Endothelial cell (in vitro differentiated cells): Measurements from ENCODE around the gene TSC2. TPM values are rescaled to one million over a fixed set of nuclear protein-coding genes. Genes with fewer than 3 reads are reported as not detected.

Source experiments
- DNase-seq: peaks from one replicate; pipeline ENCODE4 v3.0.0; 2021; ENCODE audit warnings: low spot score
- H3K27ac Mint-ChIP-seq: one replicate; pipeline ENCODE4 v1.8.0; 2021; ENCODE audit warnings: mixed read lengths, inconsistent platforms; ENCODE audit not compliant: unreplicated experiment
- H3K27me3 Mint-ChIP-seq: one replicate; pipeline ENCODE4 v1.8.0; 2021; ENCODE audit warnings: mild to moderate bottlenecking, moderate library complexity, mixed read lengths, inconsistent platforms; ENCODE audit not compliant: unreplicated experiment
- H3K36me3 Mint-ChIP-seq: one replicate; pipeline ENCODE4 v1.8.0; 2021; ENCODE audit warnings: mild to moderate bottlenecking, low read depth, mixed read lengths, inconsistent platforms; ENCODE audit not compliant: unreplicated experiment
- H3K4me1 Mint-ChIP-seq: one replicate; pipeline ENCODE4 v1.8.0; 2021; ENCODE audit warnings: mild to moderate bottlenecking, mixed read lengths, inconsistent platforms; ENCODE audit not compliant: unreplicated experiment
- H3K4me3 Mint-ChIP-seq: one replicate; pipeline ENCODE4 v1.8.0; 2021; ENCODE audit warnings: mild to moderate bottlenecking, mixed read lengths, inconsistent platforms; ENCODE audit not compliant: unreplicated experiment
- H3K9me3 Mint-ChIP-seq: one replicate; pipeline ENCODE4 v1.8.0; 2021; ENCODE audit warnings: mixed read lengths, inconsistent platforms; ENCODE audit not compliant: unreplicated experiment
- total RNA-seq: library from RNA; stranded (reverse); fragmentation: NEBNext Ultra II Directional; extraction: Animal tissue kit (Norgen Biotek cat#: 25700); gene quantifications from one replicate; pipeline ENCODE4 v1.2.1, GENCODE V29; 2021; ENCODE audit not compliant: unreplicated experiment
- TF ChIP-seq, protein P1 (sequence below): fragments of 200-600 bp; sonication (generic); IDR thresholded peaks from one replicate; pipeline ENCODE4 v1.5.0; 2021; ENCODE audit warnings: antibody characterized with exemption; ENCODE audit not compliant: unreplicated experiment

Gene TSC2
- total RNA-seq, 1 donor from 2014 or later = 180 TPM

DNA sequence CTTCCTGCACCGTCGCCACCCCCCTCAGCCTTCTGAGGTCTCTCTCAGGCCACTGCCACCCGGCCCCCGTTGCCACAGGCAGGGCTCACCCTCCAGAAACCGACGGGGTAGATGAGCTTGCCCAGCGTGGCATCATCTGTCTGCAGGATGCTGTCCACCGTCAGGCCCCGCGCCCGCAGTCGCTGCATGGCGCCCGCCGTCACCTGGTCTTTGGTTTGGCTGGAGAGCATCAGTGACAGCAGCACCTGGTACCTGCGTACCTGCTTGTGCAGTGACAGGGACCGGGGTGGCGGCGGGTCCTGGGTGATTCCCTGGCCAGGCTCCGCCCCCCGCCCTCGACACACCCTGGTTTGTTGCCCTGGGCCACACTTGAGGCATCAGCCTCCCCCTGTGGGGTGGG, 3.2 kb upstream of the TSC2 start:
- Mint-ChIP-seq H3K4me1 (peaks cover 14% of the 10 kb centered on the region), H3K36me3 (peaks cover 3% of the 10 kb centered on the region), H3K9me3 (no peaks in the 10 kb centered on the region), H3K27ac (peak overlapping the region; percentile 57), H3K4me3 (no peak overlapping the region), H3K27me3 (peaks cover 8% of the 10 kb centered on the region)
- no peak for DNase-seq
- TF ChIP-seq, protein P1, sequence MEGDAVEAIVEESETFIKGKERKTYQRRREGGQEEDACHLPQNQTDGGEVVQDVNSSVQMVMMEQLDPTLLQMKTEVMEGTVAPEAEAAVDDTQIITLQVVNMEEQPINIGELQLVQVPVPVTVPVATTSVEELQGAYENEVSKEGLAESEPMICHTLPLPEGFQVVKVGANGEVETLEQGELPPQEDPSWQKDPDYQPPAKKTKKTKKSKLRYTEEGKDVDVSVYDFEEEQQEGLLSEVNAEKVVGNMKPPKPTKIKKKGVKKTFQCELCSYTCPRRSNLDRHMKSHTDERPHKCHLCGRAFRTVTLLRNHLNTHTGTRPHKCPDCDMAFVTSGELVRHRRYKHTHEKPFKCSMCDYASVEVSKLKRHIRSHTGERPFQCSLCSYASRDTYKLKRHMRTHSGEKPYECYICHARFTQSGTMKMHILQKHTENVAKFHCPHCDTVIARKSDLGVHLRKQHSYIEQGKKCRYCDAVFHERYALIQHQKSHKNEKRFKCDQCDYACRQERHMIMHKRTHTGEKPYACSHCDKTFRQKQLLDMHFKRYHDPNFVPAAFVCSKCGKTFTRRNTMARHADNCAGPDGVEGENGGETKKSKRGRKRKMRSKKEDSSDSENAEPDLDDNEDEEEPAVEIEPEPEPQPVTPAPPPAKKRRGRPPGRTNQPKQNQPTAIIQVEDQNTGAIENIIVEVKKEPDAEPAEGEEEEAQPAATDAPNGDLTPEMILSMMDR = no peak

DNA sequence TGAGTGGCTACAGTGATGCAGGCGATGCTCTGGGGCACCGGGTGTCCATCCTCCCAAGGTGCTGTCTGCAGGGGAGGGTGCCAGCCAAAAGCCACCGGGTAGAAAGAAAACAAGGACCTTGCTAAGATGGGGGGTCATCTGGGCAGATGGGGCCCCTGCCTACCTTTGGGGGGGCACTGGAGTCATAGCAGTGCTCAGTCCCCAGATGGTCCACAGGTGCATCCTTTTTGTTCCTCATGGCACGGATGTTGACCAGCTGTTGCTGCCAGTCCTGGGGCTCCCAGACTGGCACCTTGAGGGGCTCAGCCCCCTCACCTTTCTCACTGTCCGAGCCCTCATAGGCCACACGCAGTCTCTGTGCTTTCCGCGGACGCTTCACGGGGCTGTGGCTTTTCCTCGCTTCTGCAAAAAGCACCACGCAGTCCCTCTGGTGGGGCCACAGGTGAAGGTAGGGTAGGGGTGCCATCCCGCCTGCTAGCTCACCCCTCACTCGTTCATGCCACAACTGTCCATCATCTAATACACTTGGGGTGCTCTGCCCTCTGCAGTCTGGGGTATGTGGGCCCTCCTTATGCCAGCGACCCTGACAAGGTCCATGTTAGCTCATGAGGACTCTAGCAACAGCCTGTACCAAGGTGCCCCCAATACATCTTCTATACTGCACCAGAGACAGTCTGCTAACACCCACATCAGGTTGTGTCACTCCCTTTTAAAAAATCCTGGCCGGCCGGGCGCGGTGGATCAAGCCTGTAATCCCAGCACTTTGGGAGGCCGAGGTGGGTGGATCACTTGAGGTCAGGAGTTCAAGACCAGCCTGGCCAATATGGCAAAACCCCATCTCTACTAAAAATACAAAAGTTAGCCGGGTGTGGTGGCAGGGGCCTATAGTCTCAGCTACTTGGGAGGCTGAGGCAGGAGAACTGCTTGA, 1.6 kb upstream of the TSC2 start:
- H3K27me3 Mint-ChIP-seq = peaks cover 8% of the 10 kb centered on the region
- TF ChIP-seq, protein P1 = no peak
- peaks cover 14% of the 10 kb centered on the region for H3K4me1 Mint-ChIP-seq

DNA sequence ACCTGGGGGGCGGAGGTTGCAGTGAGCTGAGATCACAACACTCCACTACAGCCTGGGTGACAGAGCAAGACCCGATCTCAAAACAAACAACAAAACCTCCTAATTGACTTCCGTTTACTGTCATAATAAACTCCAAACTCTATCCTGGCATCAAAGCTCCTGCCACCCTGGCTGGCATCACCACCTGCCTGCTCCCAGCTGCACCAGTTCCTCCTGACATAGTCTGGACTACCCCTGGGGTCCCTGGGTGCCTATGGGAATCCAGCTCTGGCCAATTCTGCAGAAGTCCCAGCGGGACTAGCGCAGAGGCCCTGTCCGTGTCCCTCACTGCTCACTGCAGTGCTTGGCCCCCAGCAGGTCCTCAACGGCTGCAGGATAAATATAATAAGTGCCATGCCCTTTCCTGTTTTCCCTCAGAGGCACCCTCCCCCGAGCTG, 874 bp upstream of the TSC2 start:
- H3K9me3 Mint-ChIP-seq = no peaks in the 10 kb centered on the region
- peaks cover 14% of the 10 kb centered on the region for H3K4me1 Mint-ChIP-seq
- no peak overlapping the region for H3K27ac Mint-ChIP-seq
- no peak for DNase-seq
- TF ChIP-seq, protein P1 = no peak
- H3K4me3 Mint-ChIP-seq = peak overlapping the region; percentile 92
- H3K27me3 Mint-ChIP-seq = peaks cover 3% of the 10 kb centered on the region
- peaks cover 7% of the 10 kb centered on the region for H3K36me3 Mint-ChIP-seq

More for the DNA sequence above, 1.6 kb upstream of the TSC2 start:
- Mint-ChIP-seq H3K27ac (no peak overlapping the region), H3K36me3 (peaks cover 5% of the 10 kb centered on the region), H3K4me3 (peak overlapping the region; percentile 92), H3K9me3 (no peaks in the 10 kb centered on the region)
- no peak for DNase-seq

DNA sequence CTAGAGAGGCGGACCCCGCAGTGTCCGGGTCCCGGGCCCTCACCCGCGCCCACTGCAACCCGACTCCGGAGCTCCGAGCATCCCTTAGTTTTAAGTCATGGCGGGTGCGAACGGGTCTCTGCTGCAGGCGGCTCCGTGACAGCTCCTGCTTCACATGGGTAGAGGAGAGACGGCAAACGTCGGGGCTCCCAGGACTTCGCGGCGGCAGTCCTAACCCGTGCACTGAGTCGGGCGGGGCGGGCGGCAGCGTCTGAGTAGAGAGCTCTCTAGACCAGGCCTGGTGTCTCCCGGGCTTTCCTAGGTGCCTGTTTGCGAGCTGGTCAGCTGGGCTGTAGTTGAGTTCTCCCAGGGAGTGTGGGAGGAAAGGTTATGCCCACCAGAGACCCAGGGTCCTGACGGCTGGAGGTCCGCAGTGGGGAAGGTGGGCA, 345 bp downstream of the TSC2 start:
- Mint-ChIP-seq H3K4me3 (peak overlapping the region; percentile 95), H3K4me1 (peaks cover 14% of the 10 kb centered on the region), H3K27ac (peak overlapping the region; percentile 48), H3K36me3 (peaks cover 13% of the 10 kb centered on the region), H3K9me3 (no peaks in the 10 kb centered on the region), H3K27me3 (peaks cover 3% of the 10 kb centered on the region)
- no peak for DNase-seq
- TF ChIP-seq, protein P1 = no peak

DNA sequence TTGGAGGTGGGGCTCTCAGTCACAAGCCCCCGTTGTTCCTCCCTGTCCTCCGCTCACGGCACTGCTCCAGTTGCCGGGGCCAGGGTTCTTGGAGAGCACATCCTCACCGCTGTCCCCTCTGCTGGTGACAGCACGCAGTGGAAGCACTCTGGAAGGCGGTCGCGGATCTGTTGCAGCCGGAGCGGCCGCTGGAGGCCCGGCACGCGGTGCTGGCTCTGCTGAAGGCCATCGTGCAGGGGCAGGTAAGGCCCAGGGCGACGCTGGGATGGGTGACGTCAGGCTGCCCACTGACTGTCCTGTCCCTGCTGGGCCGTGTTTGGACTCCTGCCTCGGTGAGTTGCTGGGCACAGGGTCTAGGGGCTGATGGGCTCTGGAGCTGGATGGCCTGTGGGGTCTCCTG, 5.4 kb downstream of the TSC2 start:
- H3K27ac Mint-ChIP-seq = no peak overlapping the region
- TF ChIP-seq, protein P1 = no peak
- H3K27me3 Mint-ChIP-seq = peaks cover 4% of the 10 kb centered on the region
- DNase-seq = no peak
- H3K4me1 Mint-ChIP-seq = peaks cover 9% of the 10 kb centered on the region
- H3K36me3 Mint-ChIP-seq = peaks cover 20% of the 10 kb centered on the region
- no peak overlapping the region for H3K4me3 Mint-ChIP-seq
- H3K9me3 Mint-ChIP-seq = no peaks in the 10 kb centered on the region
